ENCODE data around the gene ZNF593.

Gene ZNF593

DNA sequence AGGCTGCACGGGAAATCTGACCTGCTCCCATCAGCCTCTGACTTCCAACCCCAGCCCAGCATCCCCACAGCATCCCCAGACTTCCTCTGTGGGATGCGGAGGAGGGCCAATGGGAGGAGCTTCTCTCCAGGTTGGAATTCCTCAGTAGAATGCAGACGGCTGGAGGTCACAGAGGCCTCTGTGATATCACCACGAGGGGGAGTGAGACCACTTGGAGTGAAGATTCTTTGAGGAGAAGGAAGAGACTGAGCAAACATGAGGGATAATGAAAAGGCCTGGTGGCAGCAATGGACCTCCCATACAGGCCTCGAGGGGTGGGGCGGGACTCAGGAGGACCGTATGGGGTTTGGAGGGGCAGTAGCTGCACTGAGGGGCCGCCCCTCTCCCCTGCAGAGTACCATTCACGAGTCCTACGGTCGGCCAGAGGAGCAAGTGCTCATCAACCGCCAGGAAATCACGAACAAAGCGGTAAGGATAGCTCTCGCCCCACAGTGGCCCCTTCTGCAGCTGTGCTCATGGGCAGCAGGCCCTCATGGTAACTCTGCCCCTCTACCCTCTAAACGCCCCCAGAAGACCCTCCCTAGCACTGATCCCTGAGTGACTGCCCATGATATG lies 20.8 kb downstream of the ZNF593 start, which contains the start of gene CATSPER4:
TSS of gene CATSPER4 (plus strand) at position 230 of the 615 bp plus-strand sequence. CDS start at position 256, 26 bp downstream.
- H3K4me3 Mint-ChIP-seq, result no peak within 1 kb of the TSS
- peak within 1 kb of the TSS; percentile 52 for H3K27ac Mint-ChIP-seq
- DNase-seq (ENCODE audit: low spot score), result no peak
- H3K4me1 Mint-ChIP-seq (ENCODE audit: low read depth), result peaks cover 15% of the 10 kb centered on the region
- H3K27me3 Mint-ChIP-seq (ENCODE audit: low read depth), result no peaks in the 10 kb centered on the region
- H3K36me3 Mint-ChIP-seq (ENCODE audit: low read depth), result no peaks in the 10 kb centered on the region
- H3K9me3 Mint-ChIP-seq, result no peaks in the 10 kb centered on the region

DNA sequence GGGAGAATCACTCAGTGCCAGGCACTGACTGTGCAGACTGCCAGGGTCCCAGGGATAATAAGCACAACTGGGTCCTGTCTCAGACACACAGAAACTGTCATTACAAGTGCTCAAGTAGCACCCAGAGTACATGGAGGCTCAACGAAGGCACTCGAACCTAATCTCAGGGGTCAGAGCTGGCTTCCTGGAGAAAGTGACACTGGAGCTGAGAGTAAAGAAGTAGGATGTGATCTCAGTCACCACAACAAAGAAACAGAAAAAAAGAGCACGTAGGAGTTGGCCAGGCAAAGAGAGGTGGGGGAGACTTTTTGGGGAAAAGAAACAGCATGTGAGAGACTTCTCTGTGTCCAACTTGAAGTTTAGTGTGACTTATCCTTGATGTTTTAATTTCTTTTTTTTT lies 22.0 kb downstream of the ZNF593 start:
- Mint-ChIP-seq H3K27me3 (ENCODE audit: low read depth) (no peaks in the 10 kb centered on the region), H3K36me3 (ENCODE audit: low read depth) (no peaks in the 10 kb centered on the region), H3K4me1 (ENCODE audit: low read depth) (peaks cover 15% of the 10 kb centered on the region), H3K4me3 (peak overlapping the region; percentile 44), H3K9me3 (no peaks in the 10 kb centered on the region), H3K27ac (peak overlapping the region; percentile 52)
- DNase-seq (ENCODE audit: low spot score), result peak; percentile 29

DNA sequence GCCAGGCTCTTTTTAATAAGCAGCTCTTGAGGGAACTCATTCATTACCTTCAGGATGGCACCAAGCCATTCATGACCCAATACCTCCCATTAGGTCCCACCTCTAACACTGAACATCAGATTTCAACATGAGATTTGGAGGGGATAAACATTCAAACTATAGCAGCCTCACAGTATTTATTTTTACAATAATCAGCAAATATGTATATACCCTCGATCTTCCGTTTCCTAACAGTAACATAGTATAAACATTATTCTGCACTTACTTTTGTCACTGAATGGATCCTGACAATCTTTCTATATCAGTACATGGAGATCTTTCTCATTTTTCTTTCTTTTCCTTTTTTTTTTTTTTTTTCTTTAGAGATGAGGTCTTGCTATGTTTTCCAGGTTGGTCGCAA lies 26.1 kb downstream of the ZNF593 start:
- H3K9me3 Mint-ChIP-seq, result no peaks in the 10 kb centered on the region
- H3K27me3 Mint-ChIP-seq (ENCODE audit: low read depth), result peaks cover 3% of the 10 kb centered on the region
- H3K4me1 Mint-ChIP-seq (ENCODE audit: low read depth), result peaks cover 24% of the 10 kb centered on the region
- no peak overlapping the region for H3K27ac Mint-ChIP-seq
- DNase-seq (ENCODE audit: low spot score), result no peak
- no peak overlapping the region for H3K4me3 Mint-ChIP-seq
- H3K36me3 Mint-ChIP-seq (ENCODE audit: low read depth), result no peaks in the 10 kb centered on the region

DNA sequence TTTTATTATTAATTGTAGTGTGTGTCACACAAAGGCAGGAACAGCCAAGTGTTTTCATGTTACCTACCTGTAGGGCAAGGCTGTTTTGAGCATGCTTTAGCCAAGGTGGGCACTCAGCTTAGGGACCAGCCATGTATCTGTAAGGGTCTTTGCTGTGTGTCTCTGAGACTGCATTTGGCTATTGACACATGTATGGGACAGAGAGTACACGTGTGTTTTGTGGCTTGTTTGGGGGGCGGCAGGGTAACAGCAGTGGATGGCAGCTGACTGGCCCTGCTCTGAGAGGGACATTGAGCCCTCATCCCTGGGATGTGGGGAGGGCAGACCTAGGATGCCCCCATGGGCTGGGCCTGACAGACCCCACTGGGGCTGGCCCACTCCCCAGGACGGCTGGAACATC lies 27.6 kb downstream of the ZNF593 start:
- DNase-seq (ENCODE audit: low spot score), result no peak
- Mint-ChIP-seq H3K9me3 (no peaks in the 10 kb centered on the region), H3K27ac (no peak overlapping the region), H3K27me3 (ENCODE audit: low read depth) (peaks cover 3% of the 10 kb centered on the region), H3K36me3 (ENCODE audit: low read depth) (no peaks in the 10 kb centered on the region), H3K4me1 (ENCODE audit: low read depth) (peaks cover 29% of the 10 kb centered on the region), H3K4me3 (no peak overlapping the region)

DNA sequence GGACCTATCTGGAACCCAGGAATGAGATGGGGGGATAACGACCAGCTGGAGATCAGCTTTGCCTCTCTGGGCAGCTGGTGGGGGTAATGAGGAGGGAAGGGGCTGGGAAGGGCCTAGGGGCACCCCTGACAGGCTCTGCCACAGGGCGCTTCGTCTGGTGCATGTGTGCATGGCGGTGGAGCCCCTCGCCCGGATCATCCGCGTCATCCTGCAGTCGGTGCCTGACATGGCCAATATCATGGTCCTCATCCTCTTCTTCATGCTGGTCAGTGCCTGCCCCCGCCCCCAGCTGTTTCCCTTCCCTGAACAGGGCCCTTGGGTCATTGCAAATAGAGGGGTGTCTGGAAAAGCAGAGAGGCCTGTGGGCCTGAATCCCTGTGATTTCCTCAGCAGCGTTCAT lies 28.1 kb downstream of the ZNF593 start:
- Mint-ChIP-seq H3K4me1 (ENCODE audit: low read depth) (peaks cover 33% of the 10 kb centered on the region), H3K9me3 (no peaks in the 10 kb centered on the region)

DNA sequence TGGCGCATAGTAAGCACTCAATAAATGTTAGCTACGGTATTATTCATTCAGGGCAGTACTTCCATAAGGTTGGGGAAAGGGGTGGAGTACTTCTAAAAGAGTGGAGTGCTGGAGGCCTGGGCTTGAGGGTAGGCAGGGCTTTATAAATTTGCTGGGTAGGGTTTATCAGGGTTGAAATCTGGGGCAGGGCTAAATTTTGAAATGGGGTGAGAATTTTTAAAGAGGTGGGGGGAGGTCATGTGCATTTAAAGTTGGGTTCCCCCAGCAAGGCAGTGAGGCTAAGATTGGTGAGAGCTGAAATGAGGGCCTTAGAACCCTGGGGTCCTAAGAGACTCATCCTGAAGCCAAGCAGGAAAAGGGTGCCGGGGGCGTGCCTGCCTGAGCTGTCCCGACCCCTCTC lies 30.7 kb downstream of the ZNF593 start:
- H3K36me3 Mint-ChIP-seq (ENCODE audit: low read depth), result no peaks in the 10 kb centered on the region
- peaks cover 38% of the 10 kb centered on the region for H3K4me1 Mint-ChIP-seq (ENCODE audit: low read depth)
- no peaks in the 10 kb centered on the region for H3K9me3 Mint-ChIP-seq
- peaks cover 3% of the 10 kb centered on the region for H3K27me3 Mint-ChIP-seq (ENCODE audit: low read depth)
- no peak for DNase-seq (ENCODE audit: low spot score)
- no peak overlapping the region for H3K4me3 Mint-ChIP-seq
- peak overlapping the region; percentile 80 for H3K27ac Mint-ChIP-seq

More for the DNA sequence above, 28.1 kb downstream of the ZNF593 start:
- DNase-seq (ENCODE audit: low spot score), result no peak
- H3K36me3 Mint-ChIP-seq (ENCODE audit: low read depth), result no peaks in the 10 kb centered on the region
- H3K4me3 Mint-ChIP-seq, result no peak overlapping the region
- peaks cover 3% of the 10 kb centered on the region for H3K27me3 Mint-ChIP-seq (ENCODE audit: low read depth)
- no peak overlapping the region for H3K27ac Mint-ChIP-seq

DNA sequence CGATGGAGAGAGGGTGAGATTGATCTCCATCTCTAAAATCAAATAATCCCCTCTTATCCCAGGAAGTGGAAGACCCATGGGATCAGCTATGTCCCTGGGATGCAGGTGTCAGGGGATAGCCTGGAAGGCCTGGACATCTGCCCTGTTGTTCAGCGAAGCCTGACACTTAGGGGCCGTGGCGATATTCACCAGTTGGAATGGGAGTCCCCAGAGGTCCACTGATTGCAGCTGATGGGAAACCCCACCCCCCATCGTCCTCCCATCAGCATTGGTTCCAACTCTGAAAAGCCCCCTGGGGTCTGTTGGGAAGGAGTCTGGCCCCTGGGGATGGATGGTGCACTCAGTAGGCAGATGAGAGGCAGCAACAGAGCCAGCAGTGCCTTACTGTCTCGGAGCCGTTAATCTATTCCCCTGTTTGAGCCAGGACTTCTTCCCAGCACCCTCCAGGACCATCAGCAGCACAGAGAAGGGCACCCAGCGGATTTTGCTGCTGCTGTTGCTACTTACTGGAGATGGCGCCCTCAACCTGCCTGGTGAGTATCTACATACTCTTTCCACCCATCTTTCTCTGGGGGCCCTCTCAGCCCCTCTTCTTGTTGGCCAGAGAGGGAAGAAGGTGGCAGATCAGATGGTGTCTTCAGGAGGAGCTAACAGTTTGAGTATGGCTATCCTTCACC lies 34.1 kb downstream of the ZNF593 start:
- Mint-ChIP-seq H3K27ac (no peak overlapping the region), H3K4me1 (ENCODE audit: low read depth) (peaks cover 38% of the 10 kb centered on the region), H3K36me3 (ENCODE audit: low read depth) (no peaks in the 10 kb centered on the region), H3K27me3 (ENCODE audit: low read depth) (no peaks in the 10 kb centered on the region), H3K9me3 (no peaks in the 10 kb centered on the region), H3K4me3 (no peak overlapping the region)
- no peak for DNase-seq (ENCODE audit: low spot score)

DNA sequence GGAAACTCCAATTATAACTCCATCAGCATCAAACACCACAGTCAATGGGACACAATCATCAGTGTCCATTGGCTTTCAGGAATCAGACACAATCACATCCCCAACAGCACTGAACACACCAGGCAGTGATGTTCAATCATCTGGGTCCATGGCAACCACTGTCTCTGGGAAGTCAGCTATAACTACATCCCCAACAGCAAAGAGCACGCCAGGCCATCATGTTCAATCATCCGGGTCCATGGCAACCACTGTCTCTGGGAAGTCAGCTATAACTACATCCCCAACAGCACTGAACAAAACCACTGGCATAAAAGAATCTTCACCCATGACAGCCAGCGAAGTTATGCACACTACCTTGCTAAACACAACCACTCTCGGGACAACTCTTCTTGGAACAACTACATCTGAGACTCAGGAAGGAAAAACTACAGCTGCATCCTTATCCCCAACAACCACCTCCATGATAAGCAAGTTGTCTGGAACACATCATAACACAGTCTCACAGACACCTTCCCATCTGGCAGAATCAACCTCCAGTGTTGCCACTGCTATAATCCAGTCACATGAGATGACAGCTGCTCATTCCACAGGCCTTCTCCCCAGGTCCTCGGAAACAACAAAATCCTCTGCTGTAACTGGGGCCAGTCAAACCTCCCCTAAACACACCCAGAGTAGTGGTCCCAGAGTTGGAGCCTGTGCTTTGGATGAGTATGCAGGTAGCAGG lies 40.6 kb downstream of the ZNF593 start:
- Mint-ChIP-seq H3K27ac (no peak overlapping the region), H3K4me1 (ENCODE audit: low read depth) (no peaks in the 10 kb centered on the region)

DNA sequence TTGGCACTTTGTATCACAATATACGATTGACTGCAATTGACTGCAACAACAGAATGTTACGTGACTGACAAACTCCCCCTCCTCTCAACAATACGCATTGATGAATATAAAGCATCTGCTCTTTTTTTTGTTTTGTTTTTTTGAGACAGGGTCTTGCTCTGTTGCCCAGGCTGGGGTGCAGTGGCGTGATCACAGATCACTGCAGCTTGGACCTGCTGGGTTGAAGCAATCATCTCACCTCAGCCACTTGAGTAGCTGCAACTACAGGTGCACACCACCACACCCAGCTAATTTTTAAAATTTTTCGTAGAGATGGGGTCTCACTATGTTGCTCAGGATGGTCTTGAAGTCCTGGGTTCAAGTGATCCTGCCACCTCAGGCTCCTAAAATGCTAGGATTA lies 43.0 kb downstream of the ZNF593 start:
- Mint-ChIP-seq H3K4me1 (ENCODE audit: low read depth) (no peaks in the 10 kb centered on the region), H3K27me3 (ENCODE audit: low read depth) (peaks cover 20% of the 10 kb centered on the region), H3K36me3 (ENCODE audit: low read depth) (no peaks in the 10 kb centered on the region), H3K9me3 (no peaks in the 10 kb centered on the region), H3K27ac (peak overlapping the region; percentile 31), H3K4me3 (no peak overlapping the region)
- no peak for DNase-seq (ENCODE audit: low spot score)

More for the DNA sequence above, 40.6 kb downstream of the ZNF593 start:
- Mint-ChIP-seq H3K36me3 (ENCODE audit: low read depth) (no peaks in the 10 kb centered on the region), H3K27me3 (ENCODE audit: low read depth) (peaks cover 17% of the 10 kb centered on the region), H3K9me3 (no peaks in the 10 kb centered on the region), H3K4me3 (no peak overlapping the region)
- no peak for DNase-seq (ENCODE audit: low spot score)

DNA sequence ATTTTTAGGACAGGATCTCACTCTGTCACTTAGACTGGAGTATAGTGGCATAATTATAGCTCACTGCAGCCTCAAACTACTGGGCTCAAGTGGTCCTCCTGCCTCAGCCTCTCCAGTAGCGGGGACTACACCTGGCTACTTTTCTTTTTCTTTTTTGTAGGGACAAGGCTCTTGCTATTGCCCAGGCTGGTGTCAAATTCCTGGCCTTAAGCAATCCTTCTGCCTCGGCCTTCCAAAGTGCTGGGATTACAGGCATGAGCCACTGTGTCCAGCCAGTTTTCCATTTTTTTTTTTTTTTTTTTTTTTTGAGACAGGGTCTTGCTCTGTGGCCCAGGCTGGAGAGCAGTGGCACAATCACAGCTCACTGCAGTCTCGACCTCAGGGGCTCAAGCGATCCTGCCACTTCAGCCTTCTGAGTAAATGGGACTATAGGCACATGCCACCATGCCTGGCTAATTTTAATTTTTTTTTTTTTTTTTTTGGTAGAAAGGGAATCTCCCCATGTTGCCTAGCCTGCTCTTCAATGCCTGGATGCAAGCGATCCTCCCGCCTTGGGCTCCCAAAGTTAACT lies 43.7 kb downstream of the ZNF593 start:
- no peaks in the 10 kb centered on the region for H3K4me1 Mint-ChIP-seq (ENCODE audit: low read depth)
- H3K36me3 Mint-ChIP-seq (ENCODE audit: low read depth), result no peaks in the 10 kb centered on the region
- no peak overlapping the region for H3K27ac Mint-ChIP-seq
- no peak for DNase-seq (ENCODE audit: low spot score)
- H3K4me3 Mint-ChIP-seq, result no peak overlapping the region
- H3K27me3 Mint-ChIP-seq (ENCODE audit: low read depth), result peaks cover 20% of the 10 kb centered on the region
- no peaks in the 10 kb centered on the region for H3K9me3 Mint-ChIP-seq

DNA sequence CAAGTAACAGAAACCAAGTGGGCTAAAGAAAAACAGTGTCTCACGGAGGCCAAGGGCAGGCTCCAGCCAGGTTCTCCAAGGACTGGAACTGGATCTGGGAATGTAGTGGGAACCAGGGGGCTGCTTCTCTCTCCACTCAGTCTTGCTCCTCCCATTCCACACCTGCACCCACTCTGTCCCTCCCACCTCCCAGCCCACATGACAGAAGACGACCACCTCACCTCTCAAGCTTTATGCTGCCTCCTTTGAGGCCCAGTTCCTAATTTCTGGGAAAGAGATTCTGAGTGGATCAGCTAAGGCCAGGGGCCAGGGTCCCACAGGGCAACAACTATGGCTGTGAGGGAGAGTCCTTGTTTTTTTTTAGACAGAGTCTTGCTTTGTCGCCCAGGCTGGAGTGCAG lies 45.5 kb downstream of the ZNF593 start:
- H3K36me3 Mint-ChIP-seq (ENCODE audit: low read depth), result no peaks in the 10 kb centered on the region
- H3K27me3 Mint-ChIP-seq (ENCODE audit: low read depth), result peaks cover 15% of the 10 kb centered on the region
- no peaks in the 10 kb centered on the region for H3K9me3 Mint-ChIP-seq
- no peak overlapping the region for H3K4me3 Mint-ChIP-seq
- peaks cover 2% of the 10 kb centered on the region for H3K4me1 Mint-ChIP-seq (ENCODE audit: low read depth)
- DNase-seq (ENCODE audit: low spot score), result no peak
- no peak overlapping the region for H3K27ac Mint-ChIP-seq

DNA sequence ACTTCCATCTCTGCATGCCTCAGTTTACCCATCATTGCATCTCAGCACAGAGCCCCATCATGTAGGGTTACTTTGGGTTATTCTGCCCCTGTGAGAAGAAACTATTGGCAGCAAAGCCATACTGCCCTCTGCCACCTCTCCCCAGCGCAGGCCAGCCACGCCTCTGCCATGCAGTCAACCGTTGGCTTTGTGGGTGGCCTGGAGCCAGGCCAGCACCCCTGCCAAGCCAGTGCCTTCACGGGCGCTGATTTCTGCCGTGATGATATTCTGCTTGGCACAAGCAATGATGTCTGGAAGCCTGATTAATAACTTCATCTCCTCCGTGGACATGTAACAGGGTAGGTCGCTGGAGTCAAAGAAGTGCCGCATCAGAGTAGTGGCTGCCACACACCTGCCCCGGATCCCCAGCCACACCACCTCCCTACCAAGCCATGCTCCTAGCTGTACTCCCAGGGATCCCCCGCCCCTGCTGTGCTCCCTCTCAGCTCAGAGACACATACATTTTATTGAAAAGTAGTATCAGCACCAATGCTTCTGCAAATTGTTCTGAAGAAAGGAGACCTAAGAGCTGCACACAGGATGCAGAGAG lies 49.3 kb downstream of the ZNF593 start:
- no peaks in the 10 kb centered on the region for H3K36me3 Mint-ChIP-seq (ENCODE audit: low read depth)
- no peak for DNase-seq (ENCODE audit: low spot score)
- H3K27ac Mint-ChIP-seq, result no peak overlapping the region
- H3K4me3 Mint-ChIP-seq, result no peak overlapping the region
- peaks cover 2% of the 10 kb centered on the region for H3K4me1 Mint-ChIP-seq (ENCODE audit: low read depth)
- H3K27me3 Mint-ChIP-seq (ENCODE audit: low read depth), result peaks cover 16% of the 10 kb centered on the region
- no peaks in the 10 kb centered on the region for H3K9me3 Mint-ChIP-seq

Data from T-helper 2 cell treated with Interferon-gamma antibody and Interleukin-4, amounts not matched to agents 5 μg/mL and 100 μg/mL, for 36 hours (primary cell).